NCI-H510A treated with DMSO at 0.1 percent for 48 hours (cell line): Measurements from ENCODE around the gene HBA2.
"Not testable (repeated sequence)": the region's sequence is repeated elsewhere in the genome, so short reads cannot be mapped to it uniquely, and the experiment has no call there.

Experiments used
- DNase-seq: peaks from one replicate; lab custom pipeline; 2025; lab: John Stamatoyannopoulos, UW

The HBA2 gene

GRCh38 chr16:175011-175949 lies 2.6 kb downstream of the HBA2 start:
- no peak for DNase-seq

- DNase-seq = not testable (repeated sequence)
Observed at GRCh38 chr16:176006-176405, 3.3 kb downstream of the HBA2 start.

- not testable (repeated sequence) for DNase-seq
Observed at GRCh38 chr16:176477-177382, 4.1 kb downstream of the HBA2 start, which contains the start of gene HBA1. Gene HBA1, plus strand, starts transcription at chr16:176680. Its CDS starts 37 bp downstream, at chr16:176717.

GRCh38 chr16:177394-177822 lies 4.7 kb downstream of the HBA2 start:
- DNase-seq = peak; percentile 93

GRCh38 chr16:177981-178667 lies 5.4 kb downstream of the HBA2 start:
- no peak for DNase-seq

GRCh38 chr16:178668-179015 lies 6.0 kb downstream of the HBA2 start:
- DNase-seq = no peak

- DNase-seq = no peak
Observed at GRCh38 chr16:179211-180092, 6.8 kb downstream of the HBA2 start.

- no peak for DNase-seq
Observed at GRCh38 chr16:180101-180675, 7.5 kb downstream of the HBA2 start, which contains the start of gene HBQ1. Gene HBQ1, plus strand, starts transcription at chr16:180459. Its CDS starts 28 bp downstream, at chr16:180487.

- DNase-seq = no peak
Observed at GRCh38 chr16:180681-181564, 8.2 kb downstream of the HBA2 start.

GRCh38 chr16:181565-182021 lies 8.9 kb downstream of the HBA2 start:
- DNase-seq = no peak

GRCh38 chr16:183005-183404 lies 10.3 kb downstream of the HBA2 start:
- DNase-seq = no peak

GRCh38 chr16:185213-185612 lies 12.5 kb downstream of the HBA2 start:
- no peak for DNase-seq

GRCh38 chr16:185691-186090 lies 13.0 kb downstream of the HBA2 start:
- DNase-seq = no peak

- DNase-seq = no peak
Observed at GRCh38 chr16:187330-187729, 14.7 kb downstream of the HBA2 start.

GRCh38 chr16:188674-189073 lies 16.0 kb downstream of the HBA2 start:
- no peak for DNase-seq

GRCh38 chr16:189604-190186 lies 17.0 kb downstream of the HBA2 start:
- no peak for DNase-seq

GRCh38 chr16:191831-192230 lies 19.2 kb downstream of the HBA2 start:
- no peak for DNase-seq

- DNase-seq = no peak
Observed at GRCh38 chr16:192686-193085, 20.0 kb downstream of the HBA2 start.

- DNase-seq = no peak
Observed at GRCh38 chr16:193441-193840, 20.8 kb downstream of the HBA2 start.
